COLO668 (cell line): ENCODE data around the gene CPNE9.

Source experiments
- DNase-seq: peaks from one replicate; lab custom pipeline; 2025; ENCODE audit not compliant: unreplicated experiment; lab: John Stamatoyannopoulos, UW

CPNE9 gene, protein sequence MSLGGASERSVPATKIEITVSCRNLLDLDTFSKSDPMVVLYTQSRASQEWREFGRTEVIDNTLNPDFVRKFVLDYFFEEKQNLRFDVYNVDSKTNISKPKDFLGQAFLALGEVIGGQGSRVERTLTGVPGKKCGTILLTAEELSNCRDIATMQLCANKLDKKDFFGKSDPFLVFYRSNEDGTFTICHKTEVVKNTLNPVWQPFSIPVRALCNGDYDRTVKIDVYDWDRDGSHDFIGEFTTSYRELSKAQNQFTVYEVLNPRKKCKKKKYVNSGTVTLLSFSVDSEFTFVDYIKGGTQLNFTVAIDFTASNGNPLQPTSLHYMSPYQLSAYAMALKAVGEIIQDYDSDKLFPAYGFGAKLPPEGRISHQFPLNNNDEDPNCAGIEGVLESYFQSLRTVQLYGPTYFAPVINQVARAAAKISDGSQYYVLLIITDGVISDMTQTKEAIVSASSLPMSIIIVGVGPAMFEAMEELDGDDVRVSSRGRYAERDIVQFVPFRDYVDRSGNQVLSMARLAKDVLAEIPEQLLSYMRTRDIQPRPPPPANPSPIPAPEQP

DNA sequence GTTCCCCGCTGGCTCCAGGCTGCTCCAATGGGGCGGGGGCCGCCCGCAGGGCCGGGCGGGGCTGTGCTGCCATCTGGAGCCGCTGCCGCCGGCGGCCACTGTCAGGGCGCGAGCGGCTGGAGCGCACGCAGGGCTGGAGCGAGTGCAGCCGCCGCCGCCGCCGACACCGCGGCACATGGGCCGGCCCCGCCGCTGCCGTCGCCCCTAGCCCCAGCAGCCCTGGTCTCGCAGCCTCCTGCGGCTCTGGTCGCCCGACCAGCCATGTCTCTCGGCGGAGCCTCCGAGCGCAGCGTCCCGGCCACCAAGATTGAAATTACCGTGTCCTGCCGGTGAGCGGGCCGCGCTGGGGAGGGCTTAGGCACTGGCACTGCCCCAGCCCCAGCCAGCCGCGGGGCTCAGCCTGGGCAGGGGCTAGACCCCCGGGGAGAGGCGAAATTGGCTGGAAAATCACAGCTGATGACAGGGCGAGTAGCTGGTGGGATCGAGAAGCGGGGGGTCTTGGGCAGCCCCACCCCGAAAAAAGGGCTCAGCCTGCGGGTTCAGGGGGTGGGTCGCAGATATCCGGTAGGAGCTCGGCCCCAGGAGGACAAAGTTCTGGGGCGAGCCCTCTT lies at the start of gene CPNE9:
TSS of gene CPNE9 (plus strand) at position 98 of the 611 bp plus-strand sequence. CDS start at position 262, 164 bp downstream.
- DNase-seq = peak; percentile 44

- no peak for DNase-seq
Observed at GRCh38 chr3:9659849-9660248, 43.8 kb upstream of the CPNE9 start.

GRCh38 chr3:9660972-9661371 lies 42.7 kb upstream of the CPNE9 start:
- DNase-seq = no peak

DNA sequence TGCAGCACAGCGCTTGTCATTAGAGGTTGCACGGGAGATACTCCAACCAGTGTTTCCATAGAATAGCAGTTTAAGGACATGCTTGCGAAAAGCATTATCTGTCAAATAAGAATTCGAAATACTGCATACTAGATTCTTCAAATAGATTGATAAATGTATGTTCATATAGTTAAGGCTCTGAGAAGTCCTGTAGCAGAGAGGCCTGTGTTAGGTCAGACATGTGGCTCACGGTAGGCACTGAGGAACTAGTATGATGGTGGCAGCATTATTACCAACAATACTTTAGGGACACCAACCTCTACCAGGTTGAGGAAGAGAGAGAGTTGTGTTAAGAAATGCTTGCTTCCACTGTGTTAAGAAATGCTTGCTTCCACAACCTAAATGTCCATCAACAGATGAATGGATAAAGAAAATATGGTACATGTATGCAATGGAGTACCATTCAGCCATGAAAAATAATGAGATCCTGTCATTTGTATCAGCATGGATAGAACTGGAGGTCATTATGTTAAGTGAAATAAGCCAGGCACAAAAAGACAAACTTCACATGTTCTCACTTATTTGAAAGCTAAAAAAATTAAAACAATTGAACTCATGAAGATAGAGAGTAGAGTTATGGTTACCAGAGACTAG lies 39.4 kb upstream of the CPNE9 start:
- no peak for DNase-seq

DNA sequence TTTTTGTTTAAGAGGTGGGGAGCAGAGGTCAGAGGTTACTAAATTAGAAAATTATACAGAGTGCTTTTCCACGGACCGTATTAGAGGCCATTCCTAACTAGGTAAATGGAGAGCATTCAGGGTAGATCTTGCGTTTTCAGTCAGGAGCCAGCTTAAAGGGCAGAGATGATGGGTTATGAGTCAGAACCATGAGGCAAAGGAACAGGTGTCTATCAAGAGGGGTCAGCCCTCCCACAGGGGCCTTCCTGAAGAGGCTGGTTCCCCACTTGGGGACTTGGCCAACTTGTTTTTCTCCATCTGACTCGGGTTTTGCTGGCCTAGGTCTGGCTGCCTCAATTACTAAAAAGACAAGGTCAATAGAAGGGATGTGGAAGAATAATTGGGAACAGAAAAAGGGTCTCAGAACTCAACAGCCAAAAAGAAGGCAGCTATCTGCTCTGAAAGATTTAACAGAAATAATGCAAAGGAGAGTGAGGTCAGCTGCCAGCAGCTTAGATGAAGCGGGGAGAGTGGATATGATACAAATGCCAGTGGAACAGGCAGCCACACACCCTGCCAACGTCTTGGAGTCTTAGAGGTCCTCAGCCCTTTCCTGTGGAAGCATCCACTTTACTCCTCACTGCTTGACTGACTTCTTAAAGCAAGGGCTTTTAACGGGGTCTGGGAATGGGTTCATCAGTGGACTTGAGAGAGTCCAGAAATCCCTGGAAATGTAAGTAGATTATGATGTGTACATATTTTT lies 36.8 kb upstream of the CPNE9 start:
- DNase-seq = no peak

- DNase-seq = no peak
Observed at GRCh38 chr3:9669277-9669676, 34.4 kb upstream of the CPNE9 start.

DNA sequence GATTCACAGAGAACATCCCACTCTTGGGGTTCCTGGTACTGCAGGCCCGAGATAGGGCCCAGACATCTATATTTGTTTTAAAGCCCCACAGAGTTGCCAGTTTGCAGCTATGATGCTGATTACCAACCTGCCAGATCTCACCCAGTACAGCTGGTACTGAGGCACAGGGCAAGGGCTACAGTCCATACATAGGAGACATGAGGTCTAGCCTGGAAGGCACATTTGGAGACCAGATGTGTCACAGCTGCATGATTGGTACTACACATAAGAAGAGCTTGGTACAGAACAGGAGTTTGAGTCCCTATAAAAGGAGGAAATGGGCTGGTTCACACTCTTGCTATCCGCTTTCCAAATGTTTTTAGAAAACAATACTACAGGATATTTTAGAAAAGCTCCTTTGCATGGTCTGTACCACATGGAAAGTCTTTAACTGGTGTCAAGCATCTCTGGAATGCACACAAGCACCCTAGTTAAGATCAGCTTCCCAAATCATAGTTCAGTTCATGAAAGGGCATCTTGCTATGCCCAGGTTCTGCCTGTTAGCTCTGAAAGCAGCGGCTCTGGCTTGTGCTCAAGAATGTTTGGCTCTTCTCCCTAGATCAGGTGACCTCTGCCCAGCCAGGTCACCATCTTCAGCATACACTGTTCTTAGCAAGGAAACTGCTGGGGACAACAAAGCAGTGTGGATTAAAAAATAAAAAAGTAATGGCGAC lies 33.8 kb upstream of the CPNE9 start:
- no peak for DNase-seq

- no peak for DNase-seq
Observed at GRCh38 chr3:9673082-9673481, 30.6 kb upstream of the CPNE9 start.

GRCh38 chr3:9673752-9674151 lies 29.9 kb upstream of the CPNE9 start:
- no peak for DNase-seq

DNA sequence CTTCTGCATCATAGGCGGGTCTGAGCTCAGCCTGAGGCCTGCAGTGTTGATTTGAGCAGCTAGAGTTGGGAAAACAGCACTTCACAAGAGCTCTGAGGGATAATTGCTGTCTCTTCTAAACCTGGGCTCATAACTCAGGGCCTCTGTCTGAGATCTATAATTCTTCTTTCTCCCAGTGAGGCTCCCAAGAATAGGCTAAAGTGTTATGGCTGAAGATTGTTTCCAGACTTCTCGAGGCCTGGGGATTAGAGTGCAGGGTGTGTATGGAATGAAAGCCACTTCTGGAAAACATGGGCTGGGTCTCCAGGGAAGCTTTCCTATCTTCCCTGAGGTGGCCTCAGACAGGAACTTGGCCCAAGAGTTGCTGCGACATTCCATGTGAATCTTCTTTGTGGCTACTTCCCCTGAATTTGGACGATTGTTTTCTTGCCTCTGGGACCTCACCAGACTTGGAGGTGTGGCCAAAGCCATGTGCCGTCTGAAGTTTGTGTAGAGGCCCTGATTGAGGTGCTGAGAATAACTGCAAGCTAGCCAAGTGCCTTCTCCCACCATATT lies 27.8 kb upstream of the CPNE9 start:
- DNase-seq = no peak

GRCh38 chr3:9676785-9677184 lies 26.8 kb upstream of the CPNE9 start:
- no peak for DNase-seq

DNA sequence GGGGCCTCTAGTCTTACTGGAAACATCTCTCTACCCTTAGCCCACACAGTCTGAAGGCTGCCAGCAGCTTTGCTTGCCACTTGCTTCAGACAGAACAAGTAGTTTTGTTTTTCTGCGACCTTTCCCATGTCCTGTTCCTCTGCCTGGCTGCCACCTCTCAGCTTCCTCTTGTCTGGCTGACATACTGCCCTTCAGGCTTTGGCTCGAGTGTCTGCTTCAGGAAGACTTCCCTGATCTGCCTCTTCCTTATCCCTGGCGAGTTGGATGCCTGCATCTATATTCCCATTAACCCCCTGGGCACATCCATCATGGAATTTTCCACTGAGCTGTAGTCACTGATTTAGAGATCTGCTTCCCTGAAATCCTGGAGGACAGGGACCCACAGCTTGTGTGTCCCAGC lies 25.1 kb upstream of the CPNE9 start:
- DNase-seq = no peak

GRCh38 chr3:9679476-9680080 lies 24.1 kb upstream of the CPNE9 start:
- DNase-seq = no peak

- no peak for DNase-seq
Observed at GRCh38 chr3:9681011-9681722, 22.5 kb upstream of the CPNE9 start.

GRCh38 chr3:9681723-9682081 lies 21.9 kb upstream of the CPNE9 start:
- DNase-seq = no peak

DNA sequence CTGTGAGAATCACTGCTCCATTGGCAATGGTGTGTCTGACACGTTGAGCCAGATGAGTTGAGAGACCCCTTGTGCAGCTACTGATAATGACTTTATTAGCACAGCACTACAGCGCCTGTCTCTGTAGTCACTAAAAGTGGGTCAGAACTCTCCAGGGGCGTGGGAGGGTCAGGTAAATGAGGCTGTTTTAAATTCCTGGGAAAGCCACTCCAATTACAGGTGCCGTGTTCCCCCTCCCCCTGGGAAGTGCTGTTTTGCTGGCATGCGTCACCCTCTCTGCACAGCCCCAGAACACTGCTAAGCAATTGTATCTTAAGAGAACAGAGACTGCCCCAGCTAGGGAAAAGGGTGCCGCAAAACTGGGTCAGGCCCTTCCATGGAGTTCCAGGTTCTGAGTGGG lies 21.5 kb upstream of the CPNE9 start:
- no peak for DNase-seq

GRCh38 chr3:9683426-9683825 lies 20.2 kb upstream of the CPNE9 start:
- DNase-seq = no peak

- DNase-seq = no peak
Observed at GRCh38 chr3:9685216-9686049, 18.2 kb upstream of the CPNE9 start.
